ENCODE data around the gene TSTD2. TPM values are rescaled to one million over a fixed set of nuclear protein-coding genes. Genes with fewer than 3 reads are reported as not detected.

TSTD2 gene
- total RNA-seq, 5 donors from 2014 or later (not counting 1 experiment from before 2014, with no cell fraction given), result 15.4 to 24.0 (median 17.9) TPM

DNA sequence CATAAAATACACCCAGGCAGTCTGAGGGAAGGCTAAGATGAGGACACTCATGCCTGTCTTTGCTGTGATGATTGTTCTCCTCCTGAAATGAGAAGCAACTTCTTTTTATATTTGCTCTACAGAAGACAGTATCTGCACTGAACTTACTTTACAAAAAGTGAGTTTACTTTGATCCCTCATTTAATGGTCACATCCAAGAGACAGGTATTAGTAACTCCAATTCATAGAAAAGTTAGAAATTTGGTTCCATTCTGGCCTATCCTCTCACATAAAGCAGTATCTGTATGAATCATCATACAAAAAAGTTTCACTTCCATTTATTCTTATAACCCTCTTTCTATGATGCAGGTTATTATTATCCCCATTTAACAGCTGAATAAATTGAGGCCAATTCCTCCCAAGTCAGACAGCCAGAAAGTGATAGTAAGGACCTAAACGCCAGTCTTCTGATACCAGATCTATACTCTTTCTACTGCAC is 15.2 kb downstream of the TSTD2 start:
- Mint-ChIP-seq H3K9me3 (no peaks in the 10 kb centered on the region), H3K27ac (no peak overlapping the region), H3K27me3 (no peaks in the 10 kb centered on the region), H3K4me3 (no peak overlapping the region), H3K36me3 (peaks cover 33% of the 10 kb centered on the region), H3K4me1 (peaks cover 0 to 5% (median 0%) of the 10 kb centered on the region in 3 donors)
- H3K27me3 ChIP-seq (replicated peaks in 1 of 2; ENCODE audit: control insufficient read depth in 2 of 2, extremely low read depth in 1 of 2, insufficient read depth in 2 of 2, low read length in 1 of 2), result no peaks in the 10 kb centered on the region
- no peak overlapping the region for H3K27ac ChIP-seq (ENCODE audit: low read length)
- no peak overlapping the region for H3K4me3 ChIP-seq (ENCODE audit: control insufficient read depth in 1 of 2, extremely low read depth in 1 of 2, low read length in 1 of 2)
- no peaks in the 10 kb centered on the region for H3K4me1 ChIP-seq (ENCODE audit: control insufficient read depth in 1 of 2, extremely low read depth in 1 of 2, insufficient read depth in 2 of 2, low read length in 2 of 2)
- ChIA-PET CTCF (interaction anchor here in 1 of 2 donors (0.7 kb wide), 1 partner anchor 19 kb away, joined by 3 read pairs; no protein-coding TSS in a partner anchor), POLR2A (interaction anchor here in 1 of 2 donors (1.0 kb wide), 1 partner anchor 15 kb away, joined by 3 read pairs; the partner anchor contains the start of genes NCBP1 and TSTD2)
- peaks cover 0 to 6% of the 10 kb centered on the region in 2 donors for H3K36me3 ChIP-seq (ENCODE audit: control insufficient read depth in 2 of 2, extremely low read depth in 1 of 2, insufficient read depth in 1 of 2, low read length in 1 of 2)
- WGBS (ENCODE audit: insufficient coverage), result 40% methylated on average over 1 of the region's 1 CpG
- ATAC-seq (replicated peaks in 1 of 4) (no peak), DNase-seq (no peak)
- H3K9me3 ChIP-seq, result no peaks in the 10 kb centered on the region

DNA sequence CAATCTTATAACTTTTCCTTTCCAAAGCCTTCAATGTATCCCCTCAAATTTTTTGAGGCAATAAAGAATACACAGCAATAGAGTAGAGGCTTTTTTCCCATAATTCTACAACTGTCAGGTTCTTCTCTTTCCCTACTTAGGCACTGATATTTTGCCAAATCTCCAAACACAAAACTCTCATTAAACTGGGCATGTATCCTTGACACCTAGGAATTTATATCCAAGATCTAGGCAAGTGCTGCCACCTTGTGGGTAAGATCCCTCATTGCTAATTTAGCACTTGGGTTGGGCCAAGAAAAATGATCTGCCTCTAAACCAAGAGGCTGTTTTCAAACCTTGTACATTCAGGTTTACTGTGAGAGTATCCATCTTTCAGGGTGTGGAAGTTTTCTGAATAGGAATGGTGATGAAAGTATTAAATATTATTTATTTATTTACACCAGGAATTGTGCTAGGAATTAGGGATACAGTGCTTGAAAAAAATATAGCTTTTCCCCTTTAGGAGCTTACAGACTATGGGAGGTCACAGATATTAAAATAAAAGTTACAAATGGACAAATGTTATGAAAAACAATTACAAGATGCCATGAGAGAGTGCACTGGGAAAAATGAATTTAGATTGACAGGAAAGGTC is 17.6 kb downstream of the TSTD2 start:
- Mint-ChIP-seq H3K9me3 (no peaks in the 10 kb centered on the region), H3K36me3 (peaks cover 34% of the 10 kb centered on the region), H3K27ac (no peak overlapping the region), H3K27me3 (no peaks in the 10 kb centered on the region), H3K4me1 (peaks cover 0 to 5% (median 0%) of the 10 kb centered on the region in 3 donors), H3K4me3 (no peak overlapping the region)
- H3K9me3 ChIP-seq, result no peaks in the 10 kb centered on the region
- no peaks in the 10 kb centered on the region for H3K4me1 ChIP-seq (ENCODE audit: control insufficient read depth in 1 of 2, extremely low read depth in 1 of 2, insufficient read depth in 2 of 2, low read length in 2 of 2)
- H3K36me3 ChIP-seq (ENCODE audit: control insufficient read depth in 2 of 2, extremely low read depth in 1 of 2, insufficient read depth in 1 of 2, low read length in 1 of 2), result peaks cover 0 to 19% of the 10 kb centered on the region in 2 donors
- POLR2A ChIA-PET, result interaction anchor here in 1 of 2 donors (0.6 kb wide), 1 partner anchor 135 kb away, joined by 3 read pairs; no protein-coding TSS in a partner anchor
- DNase-seq, result peak in 32 of 35 experiments; percentile 7 to 78 (median 38)
- no peak overlapping the region for H3K4me3 ChIP-seq (ENCODE audit: control insufficient read depth in 1 of 2, extremely low read depth in 1 of 2, low read length in 1 of 2)
- CTCF ChIA-PET, result interaction anchor here (0.6 to 3.8 kb wide), 27 partner anchors 12 to 1162 kb away, joined by 3 to 20 read pairs (median 4); partner anchors contain the start of genes NCBP1 (in 2 of the 2), TDRD7 (in 2 of the 2), TSTD2 (in 2 of the 2) and ZNF782 (in 1 of the 2)
- peak in 2 of 4 experiments; percentile 52 to 55 for ATAC-seq (replicated peaks in 1 of 4)
- no peaks in the 10 kb centered on the region for H3K27me3 ChIP-seq (replicated peaks in 1 of 2; ENCODE audit: control insufficient read depth in 2 of 2, extremely low read depth in 1 of 2, insufficient read depth in 2 of 2, low read length in 1 of 2)
- H3K27ac ChIP-seq (ENCODE audit: low read length), result no peak overlapping the region

DNA sequence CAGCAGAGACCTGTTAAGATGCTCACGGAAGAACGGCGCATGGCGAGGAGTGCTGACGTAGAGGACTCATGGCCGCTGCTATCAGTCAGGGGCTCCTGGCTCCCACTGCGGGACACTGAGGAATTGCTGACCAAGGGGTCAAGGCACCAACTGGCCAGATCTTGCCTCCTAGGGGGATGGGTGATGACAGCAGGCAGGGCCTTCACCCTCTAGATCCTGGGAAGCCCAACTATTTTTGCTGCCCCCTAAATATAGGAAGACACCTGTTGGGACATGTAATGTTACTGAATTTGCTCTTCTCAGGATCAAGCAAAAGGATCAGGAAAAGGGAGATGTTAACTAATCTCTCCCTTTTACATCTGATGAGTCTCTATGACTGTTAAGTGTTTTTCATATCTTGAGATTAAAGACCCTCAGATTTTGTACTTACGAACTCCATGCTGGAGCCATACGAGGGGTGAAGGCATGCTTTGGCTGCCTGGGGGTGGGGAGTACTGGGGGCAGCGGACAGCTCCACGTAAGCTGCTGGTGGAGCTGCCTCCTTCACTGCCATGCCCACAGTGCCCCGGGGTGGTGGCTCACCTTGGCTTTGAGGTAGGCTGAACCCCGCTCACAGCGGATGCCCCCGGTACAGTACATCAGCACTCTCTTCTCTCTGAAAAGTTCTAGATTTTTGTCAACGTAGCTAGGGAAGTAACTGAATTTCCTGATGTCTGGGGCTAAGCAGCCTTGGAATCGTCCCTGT is 28.1 kb downstream of the TSTD2 start:
- WGBS (ENCODE audit: insufficient coverage), result 98% methylated on average over 5 of the region's 17 CpGs
- H3K36me3 ChIP-seq (ENCODE audit: control insufficient read depth in 2 of 2, extremely low read depth in 1 of 2, insufficient read depth in 1 of 2, low read length in 1 of 2), result peaks cover 25 to 68% of the 10 kb centered on the region in 2 donors
- CTCF ChIA-PET, result interaction anchor here in 1 of 2 donors (0.6 kb wide), 1 partner anchor 939 kb away, joined by 4 read pairs; no protein-coding TSS in a partner anchor

DNA sequence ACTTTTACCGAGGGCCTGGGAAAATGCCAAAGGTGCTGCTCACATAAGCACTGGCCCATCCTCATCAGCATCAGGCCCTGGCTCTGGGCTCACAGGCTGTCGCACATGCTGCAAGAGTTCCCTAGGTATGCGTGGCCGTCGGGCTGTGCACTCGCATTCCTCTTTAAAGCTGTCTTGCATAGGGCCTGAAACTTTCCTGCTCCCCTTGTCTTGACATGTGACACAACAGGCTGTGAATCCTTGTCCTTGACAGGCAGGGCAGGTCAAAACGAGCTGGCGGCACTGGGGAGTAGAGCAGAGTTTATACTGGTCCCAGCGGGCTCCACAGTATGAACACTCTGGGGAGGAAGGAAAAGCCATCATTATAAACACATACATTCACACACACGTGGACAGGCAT is 30.7 kb downstream of the TSTD2 start:
- H3K36me3 ChIP-seq (ENCODE audit: control insufficient read depth in 2 of 2, extremely low read depth in 1 of 2, insufficient read depth in 1 of 2, low read length in 1 of 2), result peaks cover 25 to 65% of the 10 kb centered on the region in 2 donors
- Mint-ChIP-seq H3K36me3 (peaks cover 46% of the 10 kb centered on the region), H3K4me3 (no peak overlapping the region), H3K27me3 (peaks cover 0 to 2% of the 10 kb centered on the region in 2 donors), H3K9me3 (no peaks in the 10 kb centered on the region), H3K27ac (no peak overlapping the region), H3K4me1 (peaks cover 7 to 8% (median 7%) of the 10 kb centered on the region in 3 donors)
- no peak overlapping the region for H3K27ac ChIP-seq (ENCODE audit: low read length)
- CTCF ChIA-PET, result interaction anchor here in 1 of 2 donors (0.6 kb wide), 1 partner anchor 13 kb away, joined by 3 read pairs; no protein-coding TSS in a partner anchor
- ATAC-seq (replicated peaks in 1 of 4), result no peak
- 94% methylated on average over 6 of the region's 10 CpGs for WGBS (ENCODE audit: insufficient coverage)
- H3K4me1 ChIP-seq (ENCODE audit: control insufficient read depth in 1 of 2, extremely low read depth in 1 of 2, insufficient read depth in 2 of 2, low read length in 2 of 2), result peaks cover 0 to 7% of the 10 kb centered on the region in 2 experiments
- H3K27me3 ChIP-seq (replicated peaks in 1 of 2; ENCODE audit: control insufficient read depth in 2 of 2, extremely low read depth in 1 of 2, insufficient read depth in 2 of 2, low read length in 1 of 2), result no peaks in the 10 kb centered on the region
- no peaks in the 10 kb centered on the region for H3K9me3 ChIP-seq
- POLR2A ChIA-PET, result no interaction called here
- H3K4me3 ChIP-seq (ENCODE audit: control insufficient read depth in 1 of 2, extremely low read depth in 1 of 2, low read length in 1 of 2), result no peak overlapping the region
- no peak for DNase-seq

More for the DNA sequence above, 28.1 kb downstream of the TSTD2 start:
- DNase-seq (no peak), ATAC-seq (replicated peaks in 1 of 4) (no peak)
- no peak overlapping the region for H3K4me3 Mint-ChIP-seq
- H3K9me3 Mint-ChIP-seq, result no peaks in the 10 kb centered on the region
- Histone ChIP-seq H3K4me1 (ENCODE audit: control insufficient read depth in 1 of 2, extremely low read depth in 1 of 2, insufficient read depth in 2 of 2, low read length in 2 of 2) (no peaks in the 10 kb centered on the region), H3K27ac (ENCODE audit: low read length) (no peak overlapping the region), H3K27me3 (replicated peaks in 1 of 2; ENCODE audit: control insufficient read depth in 2 of 2, extremely low read depth in 1 of 2, insufficient read depth in 2 of 2, low read length in 1 of 2) (no peaks in the 10 kb centered on the region), H3K9me3 (no peaks in the 10 kb centered on the region), H3K4me3 (ENCODE audit: control insufficient read depth in 1 of 2, extremely low read depth in 1 of 2, low read length in 1 of 2) (no peak overlapping the region)
- no peaks in the 10 kb centered on the region for H3K27me3 Mint-ChIP-seq
- H3K36me3 Mint-ChIP-seq, result peaks cover 48% of the 10 kb centered on the region
- H3K4me1 Mint-ChIP-seq, result no peaks in the 10 kb centered on the region
- H3K27ac Mint-ChIP-seq, result no peak overlapping the region
- POLR2A ChIA-PET, result no interaction called here

DNA sequence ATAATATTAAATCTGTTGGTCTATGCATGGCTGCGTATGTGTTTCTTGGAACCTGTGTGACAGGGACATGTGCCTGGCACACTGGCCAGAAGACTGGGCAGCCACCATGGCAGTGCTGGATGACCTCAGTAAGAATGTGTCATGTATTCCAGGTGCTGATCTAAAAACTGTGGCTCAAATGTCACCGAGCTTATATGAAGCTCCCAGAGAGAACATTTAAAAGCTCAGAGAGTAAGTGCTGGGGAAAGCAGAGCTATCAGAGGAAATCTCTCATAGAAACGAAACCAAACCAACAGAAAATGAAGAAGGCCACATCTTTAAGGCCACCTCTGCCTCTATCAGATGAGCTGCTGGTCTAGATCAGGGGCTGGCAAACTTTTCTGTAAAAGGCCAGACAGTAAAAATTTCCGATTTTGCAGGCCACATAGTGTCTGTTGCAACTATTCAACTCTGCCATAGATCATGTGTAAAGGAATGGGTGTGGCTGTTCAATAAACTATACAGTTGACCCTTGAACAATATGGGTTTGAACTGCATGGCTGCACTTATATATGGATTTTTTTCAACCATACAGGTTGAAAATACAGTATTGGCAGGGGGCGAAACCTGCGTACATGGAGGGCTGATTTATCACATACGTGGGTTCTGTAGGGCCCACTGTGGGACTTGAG is 31.8 kb downstream of the TSTD2 start:
- ATAC-seq (replicated peaks in 1 of 4) (no peak), DNase-seq (no peak)
- Histone ChIP-seq H3K27me3 (replicated peaks in 1 of 2; ENCODE audit: control insufficient read depth in 2 of 2, extremely low read depth in 1 of 2, insufficient read depth in 2 of 2, low read length in 1 of 2) (peaks cover 0 to 1% of the 10 kb centered on the region in 2 experiments), H3K27ac (ENCODE audit: low read length) (no peak overlapping the region), H3K36me3 (ENCODE audit: control insufficient read depth in 2 of 2, extremely low read depth in 1 of 2, insufficient read depth in 1 of 2, low read length in 1 of 2) (peaks cover 25 to 63% of the 10 kb centered on the region in 2 donors), H3K9me3 (no peaks in the 10 kb centered on the region), H3K4me3 (ENCODE audit: control insufficient read depth in 1 of 2, extremely low read depth in 1 of 2, low read length in 1 of 2) (no peak overlapping the region), H3K4me1 (ENCODE audit: control insufficient read depth in 1 of 2, extremely low read depth in 1 of 2, insufficient read depth in 2 of 2, low read length in 2 of 2) (peaks cover 0 to 7% of the 10 kb centered on the region in 2 experiments)
- H3K36me3 Mint-ChIP-seq, result peaks cover 38% of the 10 kb centered on the region
- H3K9me3 Mint-ChIP-seq, result no peaks in the 10 kb centered on the region
- H3K27ac Mint-ChIP-seq, result no peak overlapping the region
- ChIA-PET CTCF (interaction anchor here in 1 of 2 donors (1.4 kb wide), 1 partner anchor 133 kb away, joined by 3 read pairs; no protein-coding TSS in a partner anchor), POLR2A (no interaction called here)
- peaks cover 0 to 2% of the 10 kb centered on the region in 2 donors for H3K27me3 Mint-ChIP-seq
- H3K4me3 Mint-ChIP-seq, result no peak overlapping the region
- H3K4me1 Mint-ChIP-seq, result peaks cover 7 to 8% (median 7%) of the 10 kb centered on the region in 3 donors
- 93% methylated on average over 3 of the region's 7 CpGs for WGBS (ENCODE audit: insufficient coverage)
